ENCODE results near the gene ZSCAN25.
A peak's percentile ranks its signal among the peaks of the same experiment; 100 is the strongest.
"Not testable (repeated sequence)": the region's sequence is repeated elsewhere in the genome, so short reads cannot be mapped to it uniquely, and the experiment has no call there.

ZSCAN25 gene

GRCh38 chr7:99617192-99617781, 541 bp downstream of the ZSCAN25 start:
- no peak for DNase-seq (ENCODE audit: low read depth in 2 of 2)

DNA sequence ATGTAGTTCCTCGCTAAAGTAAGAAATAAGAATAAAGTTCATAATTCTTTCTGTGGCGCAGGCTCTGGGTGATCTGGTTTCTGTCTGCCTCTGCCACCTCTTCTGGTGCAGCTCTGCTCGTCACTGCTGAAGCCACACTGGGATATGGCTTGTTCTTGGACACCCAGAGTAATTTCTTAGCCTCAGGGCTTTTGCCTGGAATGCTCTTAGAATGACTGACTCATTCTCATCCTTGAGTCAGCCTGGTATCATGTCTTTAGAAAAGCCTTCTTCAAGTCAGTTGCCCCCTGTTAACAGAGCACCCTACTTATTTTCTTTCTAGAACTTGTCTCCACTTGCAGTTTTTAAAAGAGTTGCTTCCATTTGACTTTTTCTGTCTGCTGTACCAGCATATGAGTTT, 2.0 kb downstream of the ZSCAN25 start:
- no peak for DNase-seq (ENCODE audit: low read depth in 2 of 2)

GRCh38 chr7:99619571-99620130, 2.9 kb downstream of the ZSCAN25 start:
- no peak for DNase-seq (ENCODE audit: low read depth in 2 of 2)

DNA sequence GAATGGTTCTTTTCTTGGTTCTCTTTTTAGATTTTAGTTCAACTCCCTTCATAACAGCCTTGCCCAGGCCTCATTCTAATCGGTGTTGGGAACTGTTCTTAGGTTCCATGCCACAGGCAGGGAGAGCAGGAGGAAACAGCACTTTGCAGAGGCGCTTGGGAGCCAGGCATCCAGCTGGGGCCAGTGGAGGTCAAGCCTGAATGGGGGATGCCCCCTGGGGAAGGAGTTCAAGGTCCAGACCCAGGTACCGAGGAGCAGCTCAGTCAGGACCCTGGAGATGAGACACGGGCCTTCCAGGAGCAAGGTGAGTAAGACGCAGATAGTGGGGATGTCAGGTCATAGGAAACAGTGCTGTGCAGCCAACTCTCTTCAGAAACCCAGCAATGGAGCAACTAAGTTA, 4.5 kb downstream of the ZSCAN25 start:
- no peak for DNase-seq (ENCODE audit: low read depth in 2 of 2)

DNA sequence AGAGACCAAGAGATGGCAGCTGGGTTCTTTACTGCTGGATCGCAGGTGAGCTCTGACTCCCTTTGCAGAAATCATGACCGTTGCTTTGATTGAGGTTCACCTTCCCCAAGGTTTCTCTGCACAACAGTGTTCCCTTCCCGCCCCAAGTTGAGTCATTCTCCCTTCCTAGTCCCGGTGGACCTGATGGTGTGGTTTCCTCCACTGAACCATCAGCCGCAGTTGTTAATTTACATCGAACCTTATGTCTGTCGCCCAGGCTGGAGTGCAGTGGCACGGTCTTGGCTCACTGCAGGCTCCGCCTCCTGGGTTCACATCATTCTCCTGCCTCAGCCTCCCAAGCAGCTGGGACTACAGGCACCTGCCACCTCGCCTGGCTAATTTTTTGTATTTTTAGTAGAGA, 5.8 kb downstream of the ZSCAN25 start:
- no peak for DNase-seq (ENCODE audit: low read depth in 2 of 2)

DNA sequence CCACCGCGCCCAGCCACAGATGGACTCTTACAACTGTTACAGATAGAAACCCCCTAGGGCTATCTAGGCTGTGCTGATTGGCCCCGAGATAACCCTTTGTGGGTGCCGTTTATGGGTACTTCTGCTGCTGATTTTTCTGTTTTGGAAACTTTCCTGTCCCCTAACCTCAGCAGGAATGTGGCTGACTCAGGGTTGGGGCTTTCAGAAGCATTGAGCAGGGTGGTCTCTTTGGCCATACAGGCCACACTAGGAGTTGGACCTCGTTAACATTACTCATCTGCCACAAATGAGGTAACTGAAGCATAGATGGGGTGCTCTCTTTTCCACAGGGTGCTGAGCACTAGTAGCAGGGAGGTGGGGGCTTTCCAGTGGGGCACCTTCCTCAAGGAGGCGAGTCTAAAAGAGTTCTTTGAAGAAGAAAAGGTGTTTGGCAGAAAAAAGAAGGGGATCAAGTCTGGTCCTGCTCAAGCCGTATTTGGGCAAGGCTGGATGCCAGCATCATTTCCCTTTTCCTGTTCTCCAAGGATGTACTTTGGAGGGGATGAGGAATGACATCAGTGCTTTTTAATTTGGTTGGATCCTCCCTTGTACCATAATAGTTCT, 6.4 kb downstream of the ZSCAN25 start:
- no peak for DNase-seq (ENCODE audit: low read depth in 2 of 2)

DNA sequence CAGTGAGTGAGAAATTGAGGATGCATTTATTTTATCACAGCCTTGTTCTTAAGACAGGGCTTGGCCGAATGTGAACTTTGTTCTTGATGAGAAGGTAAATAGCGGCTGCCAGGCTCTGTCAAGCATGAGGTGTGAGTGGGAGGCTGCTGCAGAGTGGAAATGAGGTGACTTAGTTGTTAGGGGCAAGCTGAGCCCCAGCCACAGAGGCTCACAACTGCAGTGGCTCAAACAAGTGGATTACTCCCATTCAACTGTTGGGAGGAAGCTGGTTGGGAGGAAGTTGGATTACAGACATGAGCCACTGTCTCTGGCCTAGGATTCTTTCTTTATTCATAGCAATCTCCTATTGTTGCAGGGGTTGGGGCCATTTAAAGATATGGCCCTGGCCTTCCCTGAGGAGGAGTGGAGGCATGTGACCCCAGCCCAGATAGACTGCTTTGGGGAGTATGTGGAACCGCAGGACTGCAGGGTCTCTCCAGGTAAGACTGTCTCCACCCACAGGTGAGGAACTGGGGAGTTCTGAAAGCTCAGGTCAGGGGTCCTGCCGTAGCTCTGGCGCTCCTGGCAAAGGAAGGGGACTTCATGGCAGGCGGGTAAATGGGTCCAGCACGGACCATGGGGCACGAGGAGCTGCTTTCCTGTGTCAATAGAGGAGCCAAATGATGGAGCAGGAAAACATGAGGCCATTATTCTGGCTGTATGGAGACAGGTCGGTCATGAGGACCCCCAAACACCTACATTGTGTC, 7.1 kb downstream of the ZSCAN25 start:
- DNase-seq (ENCODE audit: low read depth in 2 of 2) = no peak

GRCh38 chr7:99624484-99624883, 7.7 kb downstream of the ZSCAN25 start:
- DNase-seq (ENCODE audit: low read depth in 2 of 2) = peak; percentile 30 to 32

DNA sequence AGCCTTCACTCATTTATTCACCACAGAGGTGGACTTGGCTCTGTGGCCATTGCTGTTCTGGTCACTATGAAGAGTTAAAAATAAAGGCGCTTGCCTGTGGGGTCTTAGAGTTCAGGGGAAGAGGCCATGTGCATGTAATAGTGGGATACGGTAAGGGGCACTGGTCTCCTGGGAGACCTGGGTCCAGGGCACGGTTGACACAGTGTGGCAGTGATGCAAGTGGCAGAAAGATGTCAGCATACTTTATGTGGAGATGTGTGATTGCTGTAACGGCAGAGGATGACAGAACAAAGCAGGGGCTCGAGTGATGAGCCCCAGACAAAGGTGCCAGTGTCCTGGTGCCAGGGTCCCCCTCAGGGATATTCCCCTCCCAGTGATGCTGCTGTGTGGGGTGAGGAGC, 8.6 kb downstream of the ZSCAN25 start:
- DNase-seq (ENCODE audit: low read depth in 2 of 2) = no peak

GRCh38 chr7:99625961-99626360, 9.2 kb downstream of the ZSCAN25 start:
- DNase-seq (ENCODE audit: low read depth in 2 of 2) = no peak

DNA sequence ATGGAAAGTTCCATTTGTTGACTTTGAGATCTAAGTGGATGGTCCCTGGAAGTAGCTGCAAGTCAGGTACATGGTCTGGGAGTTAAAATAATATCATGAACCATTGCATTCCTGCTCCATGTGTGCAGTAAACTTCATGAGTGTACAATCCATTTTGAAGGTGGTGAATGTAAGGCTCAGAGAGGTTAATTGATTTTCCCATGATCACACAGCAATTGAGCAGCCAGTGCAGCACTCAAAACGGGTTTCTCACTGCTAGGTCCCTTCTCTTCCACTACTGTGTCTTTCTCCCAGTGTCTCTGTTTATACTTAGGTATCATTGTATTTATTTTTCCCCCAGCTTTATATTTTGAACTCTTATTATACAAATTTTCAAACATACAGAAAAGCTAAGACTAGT, 9.9 kb downstream of the ZSCAN25 start:
- DNase-seq (ENCODE audit: low read depth in 2 of 2) = no peak

DNA sequence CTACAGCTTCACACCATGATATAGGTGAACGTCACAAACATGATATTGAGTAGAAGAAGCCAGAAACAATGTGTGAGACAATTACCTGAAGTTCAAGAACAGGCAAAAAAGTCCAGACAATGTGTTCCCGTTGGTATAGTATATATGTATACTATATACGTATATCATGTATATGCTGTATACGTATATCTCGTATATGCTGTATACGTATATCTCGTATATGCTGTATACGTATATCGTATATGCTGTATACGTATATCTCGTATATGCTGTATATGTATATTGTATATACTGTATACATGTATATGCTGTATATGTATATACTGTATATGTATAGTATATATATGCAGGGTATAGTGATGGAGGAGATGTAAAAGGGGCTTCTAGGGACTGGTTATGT, 10.8 kb downstream of the ZSCAN25 start:
- no peak for DNase-seq (ENCODE audit: low read depth in 2 of 2)

DNA sequence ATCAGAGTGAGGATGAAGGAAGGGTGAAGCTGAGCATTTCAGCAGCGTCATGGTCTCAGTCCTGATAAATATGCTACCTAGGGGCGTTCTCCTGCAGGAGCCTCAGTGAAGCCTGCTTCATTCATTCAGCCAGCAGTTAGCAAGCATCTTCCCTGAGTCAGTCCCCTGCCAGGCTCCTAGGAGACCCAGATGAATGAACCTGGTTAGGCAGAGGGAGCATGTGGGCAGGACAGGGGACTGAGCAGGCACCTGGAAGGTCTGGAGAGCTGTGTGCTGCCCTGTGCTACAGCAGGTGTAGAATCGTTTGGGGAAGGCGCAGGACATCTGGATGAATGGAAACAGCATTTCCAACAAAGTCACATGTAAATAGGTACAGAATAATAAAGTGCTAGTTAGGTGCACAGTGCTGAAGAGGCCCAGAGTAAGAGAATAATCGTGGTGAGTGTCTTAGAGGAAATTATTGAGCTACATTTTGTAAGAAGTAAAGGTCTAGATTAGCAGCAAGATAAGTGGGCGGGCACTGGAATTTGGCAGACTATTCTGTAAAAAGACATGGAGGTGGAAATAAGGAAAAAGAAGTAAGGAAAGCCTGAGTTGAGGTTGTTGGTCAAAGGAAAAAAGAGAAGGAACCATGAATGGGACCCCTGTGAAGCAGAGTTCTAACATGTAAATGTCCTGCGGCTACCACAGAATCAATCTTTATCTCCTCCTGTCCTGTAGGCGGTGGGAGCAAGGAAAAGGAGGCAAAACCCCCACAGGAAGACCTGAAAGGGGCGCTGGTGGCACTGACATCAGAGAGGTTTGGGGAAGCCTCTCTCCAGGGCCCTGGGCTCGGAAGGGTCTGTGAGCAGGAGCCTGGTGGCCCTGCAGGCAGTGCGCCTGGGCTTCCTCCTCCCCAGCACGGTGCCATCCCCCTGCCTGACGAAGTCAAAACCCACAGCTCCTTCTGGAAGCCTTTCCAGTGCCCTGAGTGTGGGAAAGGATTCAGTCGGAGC, 12.0 kb downstream of the ZSCAN25 start:
- DNase-seq (ENCODE audit: low read depth in 2 of 2) = no peak

DNA sequence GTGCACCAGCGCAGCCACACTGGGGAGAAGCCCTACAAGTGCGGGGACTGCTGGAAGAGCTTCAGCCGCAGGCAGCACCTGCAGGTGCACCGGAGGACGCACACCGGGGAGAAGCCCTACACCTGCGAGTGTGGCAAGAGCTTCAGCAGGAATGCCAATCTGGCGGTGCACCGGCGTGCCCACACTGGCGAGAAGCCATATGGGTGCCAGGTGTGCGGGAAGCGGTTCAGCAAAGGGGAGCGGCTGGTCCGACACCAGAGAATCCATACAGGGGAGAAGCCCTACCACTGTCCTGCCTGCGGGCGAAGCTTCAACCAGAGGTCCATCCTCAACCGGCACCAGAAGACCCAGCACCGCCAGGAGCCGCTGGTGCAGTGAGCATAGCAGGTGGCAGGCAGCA, 12.9 kb downstream of the ZSCAN25 start:
- no peak for DNase-seq (ENCODE audit: low read depth in 2 of 2)

GRCh38 chr7:99631295-99632109, 14.8 kb downstream of the ZSCAN25 start:
- no peak for DNase-seq (ENCODE audit: low read depth in 2 of 2)

DNA sequence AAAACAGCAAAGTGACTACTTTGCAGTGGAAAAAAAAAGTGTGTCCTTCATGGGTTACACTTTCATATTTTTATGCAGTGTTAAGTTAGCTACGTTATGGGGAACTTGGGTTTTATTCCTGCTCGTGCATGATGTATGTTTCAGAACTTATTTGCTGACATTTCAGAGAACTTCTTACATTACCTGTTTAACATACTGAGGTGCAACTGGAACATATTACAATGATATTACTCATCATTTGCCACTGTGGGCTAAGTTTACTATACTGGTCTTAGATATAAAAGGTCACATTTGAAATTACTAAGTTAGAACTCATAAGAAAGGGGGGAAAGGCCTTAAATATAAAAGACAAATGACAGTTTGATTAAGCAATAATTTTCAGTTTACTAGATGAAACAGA, 20.7 kb downstream of the ZSCAN25 start:
- DNase-seq (ENCODE audit: low read depth in 2 of 2) = not testable (repeated sequence)

DNA sequence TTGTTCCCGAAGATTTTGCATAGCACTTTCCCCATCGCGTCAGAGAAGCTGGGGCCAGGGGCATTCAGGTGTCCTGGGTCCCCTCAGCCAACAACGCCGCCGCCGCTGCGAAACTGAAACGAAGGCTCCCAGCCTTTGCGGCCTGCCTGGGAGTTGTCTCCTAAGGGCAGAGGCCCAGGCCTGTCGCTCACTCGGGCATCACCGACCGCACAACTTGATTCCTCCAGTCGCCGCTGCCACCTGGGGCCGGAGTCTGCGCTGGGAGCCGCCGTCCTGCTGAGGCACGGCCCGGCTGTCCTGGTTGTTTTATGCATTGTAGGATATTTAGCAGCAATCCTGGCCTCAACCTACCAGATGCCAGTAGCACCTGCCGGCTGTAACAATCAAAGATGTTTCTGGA, 22.0 kb downstream of the ZSCAN25 start:
- no peak for DNase-seq (ENCODE audit: low read depth in 2 of 2)

DNA sequence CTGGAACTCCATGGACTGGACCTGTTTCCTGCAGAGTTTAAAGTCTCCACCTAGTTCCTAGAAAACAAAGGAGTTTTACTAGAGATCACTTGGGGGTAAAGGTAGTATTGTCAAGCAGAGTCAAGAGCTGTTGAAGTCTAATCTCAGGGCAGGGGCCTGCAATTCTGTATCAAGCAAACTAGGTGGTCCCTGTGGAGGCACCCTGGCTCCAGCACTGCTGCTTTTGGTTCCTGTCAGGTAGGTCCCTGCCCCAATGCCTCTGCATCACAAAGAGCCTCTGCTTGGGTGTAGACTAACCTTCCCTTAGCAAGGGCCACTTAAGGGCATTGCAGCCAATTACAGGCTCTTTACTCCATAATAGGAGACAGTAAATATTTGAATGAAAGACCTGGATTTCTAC, 22.5 kb downstream of the ZSCAN25 start:
- no peak for DNase-seq (ENCODE audit: low read depth in 2 of 2)

DNA sequence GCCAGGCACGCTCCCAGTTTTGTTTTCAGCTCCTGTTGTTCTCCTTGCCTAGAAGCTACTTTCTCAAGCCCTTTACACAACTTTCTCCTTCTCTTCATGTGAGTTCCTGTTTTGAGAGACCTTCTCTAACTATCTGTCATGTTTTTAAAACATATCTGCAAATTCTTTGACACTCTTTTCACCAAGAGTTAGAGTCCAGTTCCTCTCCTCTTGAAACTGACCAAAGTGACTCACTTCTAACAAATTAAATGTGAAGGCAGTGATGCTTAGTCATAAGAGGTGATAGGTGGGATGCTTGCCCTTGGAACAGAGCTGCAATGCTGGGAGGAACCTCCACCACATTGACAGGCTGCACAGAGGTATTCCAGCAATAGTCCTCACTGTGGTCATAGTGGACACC, 25.3 kb downstream of the ZSCAN25 start:
- no peak for DNase-seq (ENCODE audit: low read depth in 2 of 2)

- DNase-seq (ENCODE audit: low read depth in 2 of 2) = no peak
Observed at GRCh38 chr7:99643464-99643863, 26.7 kb downstream of the ZSCAN25 start.

DNA sequence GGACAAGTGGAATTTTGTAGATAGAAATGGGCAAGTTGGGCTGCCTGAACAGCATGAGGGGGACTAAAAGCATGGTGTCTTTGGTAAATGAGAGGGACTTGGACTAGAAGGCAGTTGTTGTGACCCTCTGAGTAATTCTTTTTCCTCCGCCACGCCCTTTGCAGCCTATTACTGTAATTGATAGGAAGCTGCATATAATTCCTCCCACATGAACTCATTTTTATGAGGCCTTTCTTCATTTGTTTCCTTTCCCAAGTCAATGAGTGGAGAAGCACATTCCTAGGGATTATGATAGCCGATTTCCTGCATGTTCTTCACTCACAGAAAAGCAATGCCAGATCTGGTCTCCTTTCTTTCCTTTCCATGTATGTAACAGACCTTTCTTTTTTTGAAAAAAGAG, 27.7 kb downstream of the ZSCAN25 start:
- DNase-seq (ENCODE audit: low read depth in 2 of 2) = no peak
